Measurements from ENCODE around the gene CAVIN4.

CAVIN4 gene

DNA sequence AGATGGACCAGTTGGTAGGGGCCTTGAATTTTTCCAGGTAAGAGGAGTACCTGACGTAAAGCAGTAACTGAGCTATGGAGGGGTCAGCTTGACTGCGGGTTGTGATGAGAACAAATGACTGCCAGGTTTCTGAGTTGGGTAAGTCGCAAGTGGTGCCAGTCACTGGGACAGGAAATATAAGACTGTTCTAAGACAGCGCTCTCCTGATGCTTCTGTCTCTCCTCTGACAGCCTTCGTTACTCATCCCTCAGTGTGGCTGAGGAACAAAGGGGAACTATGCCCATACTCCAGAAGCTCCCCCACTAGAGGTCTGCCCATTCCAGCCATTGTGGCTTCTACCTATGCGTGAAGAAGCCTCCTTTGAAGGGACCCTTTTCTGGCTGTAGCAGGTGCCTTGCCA is 13.3 kb downstream of the CAVIN4 start:
- Histone ChIP-seq H3K4me2 (ENCODE audit: low read length) (no peak overlapping the region), H3K9me3 (ENCODE audit: control insufficient read depth, insufficient read depth, low read length) (no peaks in the 10 kb centered on the region), H4K20me1 (ENCODE audit: control insufficient read depth, insufficient read depth, low read depth, low read length) (no peaks in the 10 kb centered on the region), H3K36me3 (ENCODE audit: control insufficient read depth, low read length) (no peaks in the 10 kb centered on the region), H3K27ac (ENCODE audit: low read depth, low read length) (no peak overlapping the region), H3K9me2 (replicated peaks; ENCODE audit: control insufficient read depth, low read length) (no peaks in the 10 kb centered on the region), H3K27me3 (ENCODE audit: control insufficient read depth, low read length) (peaks cover 4% of the 10 kb centered on the region; the same call in 1 of the 2 replicates), H3K79me2 (ENCODE audit: control insufficient read depth, low read length) (no peaks in the 10 kb centered on the region), H3K4me1 (ENCODE audit: control insufficient read depth, low read length) (no peaks in the 10 kb centered on the region), H3K4me3 (ENCODE audit: low read length) (no peak overlapping the region), H3F3A (ENCODE audit: control insufficient read depth, insufficient read depth) (no peaks in the 10 kb centered on the region)
- TF ChIP-seq, protein P1, sequence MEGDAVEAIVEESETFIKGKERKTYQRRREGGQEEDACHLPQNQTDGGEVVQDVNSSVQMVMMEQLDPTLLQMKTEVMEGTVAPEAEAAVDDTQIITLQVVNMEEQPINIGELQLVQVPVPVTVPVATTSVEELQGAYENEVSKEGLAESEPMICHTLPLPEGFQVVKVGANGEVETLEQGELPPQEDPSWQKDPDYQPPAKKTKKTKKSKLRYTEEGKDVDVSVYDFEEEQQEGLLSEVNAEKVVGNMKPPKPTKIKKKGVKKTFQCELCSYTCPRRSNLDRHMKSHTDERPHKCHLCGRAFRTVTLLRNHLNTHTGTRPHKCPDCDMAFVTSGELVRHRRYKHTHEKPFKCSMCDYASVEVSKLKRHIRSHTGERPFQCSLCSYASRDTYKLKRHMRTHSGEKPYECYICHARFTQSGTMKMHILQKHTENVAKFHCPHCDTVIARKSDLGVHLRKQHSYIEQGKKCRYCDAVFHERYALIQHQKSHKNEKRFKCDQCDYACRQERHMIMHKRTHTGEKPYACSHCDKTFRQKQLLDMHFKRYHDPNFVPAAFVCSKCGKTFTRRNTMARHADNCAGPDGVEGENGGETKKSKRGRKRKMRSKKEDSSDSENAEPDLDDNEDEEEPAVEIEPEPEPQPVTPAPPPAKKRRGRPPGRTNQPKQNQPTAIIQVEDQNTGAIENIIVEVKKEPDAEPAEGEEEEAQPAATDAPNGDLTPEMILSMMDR (IDR thresholded peaks at IDR 0.05; ENCODE audit: low read depth, low read length, poor library complexity, severe bottlenecking), result no peak
- TF ChIP-seq EZH2phosphoT487 (IDR thresholded peaks at IDR 0.05; ENCODE audit: borderline replicate concordance, low read length), result no peak

DNA sequence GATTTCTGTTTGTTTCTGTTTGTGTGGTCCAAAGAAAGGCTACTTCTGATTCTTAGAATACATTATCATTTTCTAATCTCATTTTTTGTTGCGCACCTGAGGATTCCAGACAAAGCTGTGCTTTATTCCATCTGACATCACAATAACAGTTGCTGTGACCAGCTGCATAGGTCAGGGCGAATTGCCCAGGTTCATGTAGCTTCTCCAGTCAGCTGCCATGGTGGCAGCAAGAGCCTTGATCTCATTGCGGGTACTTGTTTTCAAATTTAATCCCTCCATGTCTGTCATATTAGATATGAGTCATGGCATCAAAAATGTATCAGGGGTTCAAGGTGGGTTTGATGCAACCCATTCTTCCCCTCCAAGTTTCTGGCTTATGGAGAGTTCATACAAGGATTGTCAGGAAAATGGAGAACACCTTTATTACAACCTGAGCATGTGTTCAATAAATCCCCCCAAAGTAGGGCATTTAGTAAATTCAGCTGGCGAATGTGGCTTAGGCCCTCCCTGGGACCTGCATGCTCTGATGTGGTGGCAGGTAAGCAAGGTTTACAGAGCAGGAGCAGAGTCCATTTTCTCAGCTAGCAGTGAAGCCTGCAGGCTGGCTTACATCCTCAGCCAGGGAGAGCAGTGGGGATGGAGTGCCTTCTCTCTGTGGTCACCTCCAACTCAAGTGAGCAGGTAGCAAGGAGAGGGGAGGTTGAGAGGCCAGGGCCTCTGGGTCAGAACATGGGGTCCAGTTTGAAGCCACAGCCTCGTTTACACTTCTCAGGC is 13.9 kb downstream of the CAVIN4 start:
- no peaks in the 10 kb centered on the region for H4K20me1 ChIP-seq (ENCODE audit: control insufficient read depth, insufficient read depth, low read depth, low read length)
- H3K4me1 ChIP-seq (ENCODE audit: control insufficient read depth, low read length), result no peaks in the 10 kb centered on the region
- H3K9me2 ChIP-seq (replicated peaks; ENCODE audit: control insufficient read depth, low read length), result no peaks in the 10 kb centered on the region
- H3K79me2 ChIP-seq (ENCODE audit: control insufficient read depth, low read length), result no peaks in the 10 kb centered on the region
- no peaks in the 10 kb centered on the region for H3K36me3 ChIP-seq (ENCODE audit: control insufficient read depth, low read length)
- no peaks in the 10 kb centered on the region for H3F3A ChIP-seq (ENCODE audit: control insufficient read depth, insufficient read depth)
- no peak overlapping the region for H3K27ac ChIP-seq (ENCODE audit: low read depth, low read length)
- no peaks in the 10 kb centered on the region for H3K9me3 ChIP-seq (ENCODE audit: control insufficient read depth, insufficient read depth, low read length)
- no peak overlapping the region for H3K4me3 ChIP-seq (ENCODE audit: low read length)
- no peak for TF ChIP-seq EZH2phosphoT487 (IDR thresholded peaks at IDR 0.05; ENCODE audit: borderline replicate concordance, low read length)
- TF ChIP-seq, protein P1 (IDR thresholded peaks at IDR 0.05; ENCODE audit: low read depth, low read length, poor library complexity, severe bottlenecking), result no peak
- no peak overlapping the region for H3K4me2 ChIP-seq (ENCODE audit: low read length)
- H3K27me3 ChIP-seq (ENCODE audit: control insufficient read depth, low read length), result peaks cover 9% of the 10 kb centered on the region

DNA sequence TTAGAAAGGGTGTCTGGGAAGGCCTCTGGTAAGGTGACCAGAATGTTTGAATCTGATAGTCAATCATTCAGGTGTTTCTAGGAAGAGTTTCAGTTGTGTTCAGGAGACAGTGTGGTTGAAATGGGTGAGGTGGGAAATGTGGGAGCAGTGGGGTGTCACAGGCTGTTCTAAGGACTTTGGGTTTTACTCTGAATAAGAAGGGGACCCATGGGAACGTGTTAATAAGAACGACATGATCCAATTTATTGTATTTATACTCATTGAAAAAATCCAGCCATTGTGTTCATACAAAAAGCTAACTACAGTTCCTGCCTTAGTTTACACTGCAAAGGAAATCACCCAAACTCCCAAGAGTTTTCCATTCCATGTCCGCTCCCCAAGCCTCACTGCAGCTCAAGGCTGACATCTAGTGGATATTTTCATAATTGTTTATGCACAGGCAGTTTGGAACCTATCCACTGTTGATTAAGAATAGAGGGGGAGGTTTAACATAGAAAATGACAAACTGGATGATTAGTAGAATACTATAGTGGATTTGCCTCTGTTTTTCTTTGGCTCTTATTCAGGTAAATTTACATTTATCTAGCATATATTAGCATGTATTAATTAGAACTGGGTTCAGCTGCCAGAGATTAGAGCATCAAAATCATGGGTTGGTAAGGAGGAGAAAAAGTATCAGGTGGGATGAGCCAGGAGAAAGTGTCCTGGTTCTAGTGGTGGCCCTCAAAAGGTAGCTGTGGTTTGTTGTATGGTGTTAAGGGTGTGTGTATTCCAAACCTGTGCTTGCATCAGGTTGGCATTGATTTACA is 17.7 kb downstream of the CAVIN4 start:
- Histone ChIP-seq H3K9me3 (ENCODE audit: control insufficient read depth, insufficient read depth, low read length) (no peaks in the 10 kb centered on the region), H3K27ac (ENCODE audit: low read depth, low read length) (no peak overlapping the region), H3K36me3 (ENCODE audit: control insufficient read depth, low read length) (no peaks in the 10 kb centered on the region), H3K4me2 (ENCODE audit: low read length) (no peak overlapping the region), H3F3A (ENCODE audit: control insufficient read depth, insufficient read depth) (no peaks in the 10 kb centered on the region), H3K4me1 (ENCODE audit: control insufficient read depth, low read length) (peaks cover 10% of the 10 kb centered on the region), H3K4me3 (ENCODE audit: low read length) (no peak overlapping the region), H4K20me1 (ENCODE audit: control insufficient read depth, insufficient read depth, low read depth, low read length) (no peaks in the 10 kb centered on the region), H3K79me2 (ENCODE audit: control insufficient read depth, low read length) (no peaks in the 10 kb centered on the region), H3K9me2 (replicated peaks; ENCODE audit: control insufficient read depth, low read length) (no peaks in the 10 kb centered on the region), H3K27me3 (ENCODE audit: control insufficient read depth, low read length) (peaks cover 21% of the 10 kb centered on the region)
- TF ChIP-seq, protein P1 (IDR thresholded peaks at IDR 0.05; ENCODE audit: low read depth, low read length, poor library complexity, severe bottlenecking), result peak; percentile 85
- TF ChIP-seq EZH2phosphoT487 (IDR thresholded peaks at IDR 0.05; ENCODE audit: borderline replicate concordance, low read length), result no peak

All from DOHH2 (cell line).